Loucy (cell line): Measurements from ENCODE around the gene HOXA13.
A peak's percentile ranks its signal among the peaks of the same experiment; 100 is the strongest.

Source experiments
- H2AFZ ChIP-seq: fragments of 200-600 bp; sonication (generic); 2 replicates; pipeline ENCODE4 v1.6.0; 2016; ENCODE audit warnings: antibody characterized with exemption, mild to moderate bottlenecking, low read length, moderate library complexity
- H3F3A ChIP-seq: fragments of 200-600 bp; 2 replicates; pipeline ENCODE4 v1.6.0; 2016; ENCODE audit warnings: antibody characterized with exemption, low read depth, mild to moderate bottlenecking
- H3K27me3 ChIP-seq: fragments of 200-600 bp; sonication (generic); 2 replicates; pipeline ENCODE4 v1.6.1; 2014; ENCODE audit warnings: low read length, mild to moderate bottlenecking; ENCODE audit not compliant: insufficient read depth, poor library complexity, severe bottlenecking
- H3K36me3 ChIP-seq: fragments of 200-600 bp; sonication (generic); 2 replicates; pipeline ENCODE4 v1.6.1; 2016; ENCODE audit warnings: low read length; ENCODE audit not compliant: insufficient read depth
- H3K4me1 ChIP-seq: fragments of 200-600 bp; sonication (generic); 2 replicates; pipeline ENCODE4 v1.5.1; 2014; ENCODE audit warnings: low read length, mild to moderate bottlenecking; ENCODE audit not compliant: insufficient read depth, poor library complexity, severe bottlenecking
- H3K4me2 ChIP-seq: fragments of 200-600 bp; sonication (generic); 2 replicates; pipeline ENCODE4 v1.6.0; 2014; ENCODE audit warnings: antibody characterized with exemption, low read length, low read depth, mild to moderate bottlenecking; ENCODE audit not compliant: poor library complexity, severe bottlenecking
- H3K4me3 ChIP-seq: fragments of 200-600 bp; sonication (generic); 2 replicates; pipeline ENCODE4 v1.5.1; 2014; ENCODE audit warnings: low read length, mild to moderate bottlenecking, mixed read lengths; ENCODE audit not compliant: poor library complexity, severe bottlenecking
- H3K79me2 ChIP-seq: fragments of 200-600 bp; sonication (generic); 2 replicates; pipeline ENCODE4 v1.6.1; 2014; ENCODE audit warnings: low read length; ENCODE audit not compliant: insufficient read depth
- H3K9ac ChIP-seq: fragments of 200-600 bp; sonication (generic); 2 replicates; pipeline ENCODE4 v1.6.0; 2014; ENCODE audit warnings: mild to moderate bottlenecking, low read depth, low read length, moderate library complexity; ENCODE audit not compliant: poor library complexity, severe bottlenecking
- H3K9me2 ChIP-seq: fragments of 200-600 bp; sonication (generic); replicated peaks from 2 replicates; pipeline ENCODE4 v1.6.1; 2016; ENCODE audit warnings: low read depth, low read length, mixed read lengths
- H3K9me3 ChIP-seq: fragments of 200-600 bp; sonication (generic); 2 replicates; pipeline ENCODE4 v1.6.1; 2014; ENCODE audit warnings: mild to moderate bottlenecking, antibody characterized with exemption, low read length, low read depth; ENCODE audit not compliant: insufficient read depth
- H4K20me1 ChIP-seq: fragments of 200-600 bp; sonication (generic); 2 replicates; pipeline ENCODE4 v1.6.0; 2014; ENCODE audit warnings: antibody characterized with exemption, low read length, mild to moderate bottlenecking; ENCODE audit not compliant: insufficient read depth, poor library complexity, severe bottlenecking
- CTCF ChIP-seq: fragments of 200-600 bp; sonication (generic); conservative IDR thresholded peaks from 2 replicates; pipeline ENCODE4 v1.5.1; 2014; ENCODE audit warnings: mild to moderate bottlenecking, antibody characterized with exemption, low read length
- EZH2phosphoT487 ChIP-seq: fragments of 200-600 bp; IDR thresholded peaks from 2 replicates; pipeline ENCODE4 v1.6.1; 2018; ENCODE audit warnings: antibody characterized with exemption, mild to moderate bottlenecking, moderate library complexity, borderline replicate concordance

Gene HOXA13

DNA sequence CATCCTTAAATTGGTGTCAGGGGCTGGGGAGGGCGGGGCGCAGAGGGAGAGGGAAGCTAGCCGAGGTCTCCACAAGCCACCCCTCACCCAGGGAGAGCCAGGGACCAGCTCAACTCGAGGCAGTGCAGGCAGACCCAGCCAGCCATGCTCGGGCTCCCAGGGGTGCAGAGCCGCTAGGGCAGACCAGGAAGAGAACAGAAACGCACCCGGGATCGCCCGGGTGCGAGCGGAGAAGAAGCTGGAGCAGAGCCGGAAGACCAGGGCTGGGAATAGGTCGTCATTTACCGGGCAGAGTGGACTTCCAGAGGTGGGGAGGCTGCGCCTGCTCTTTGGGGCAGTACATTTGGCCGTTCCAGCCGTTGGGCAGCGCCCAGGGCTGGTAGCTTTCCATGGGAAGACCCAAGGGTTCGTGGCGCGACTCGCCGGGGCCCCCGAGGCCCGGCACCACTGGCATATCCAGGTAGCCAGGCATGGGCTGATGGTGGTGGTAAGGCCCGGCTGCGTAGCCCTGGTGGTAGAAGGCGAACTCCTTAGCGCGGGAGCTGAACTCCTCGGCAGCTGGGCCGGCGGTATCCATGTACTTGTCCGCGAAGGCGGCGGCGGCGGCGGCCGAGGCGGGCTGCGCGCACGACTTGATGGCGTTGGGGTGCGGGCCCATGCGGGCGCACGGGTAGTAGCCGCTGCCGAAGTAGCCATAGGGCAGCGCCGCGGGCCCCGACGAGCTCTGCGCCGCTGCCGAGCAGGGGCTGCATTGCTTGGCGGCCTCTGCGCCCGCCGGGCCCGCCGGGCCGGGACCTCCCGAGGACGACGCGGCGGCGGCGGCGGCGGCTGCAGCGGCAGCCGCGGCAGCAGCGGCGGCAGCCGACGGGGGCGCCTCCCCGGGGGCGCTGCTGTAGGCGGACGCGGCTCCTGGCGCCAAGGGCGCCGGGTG is 755 bp downstream of the HOXA13 start:
- Histone ChIP-seq H3K9me2 (no peaks in the 10 kb centered on the region), H3K4me3 (peak overlapping the region; percentile 91), H3K36me3 (peaks cover 4% of the 10 kb centered on the region; the same call in 1 of the 2 replicates), H3K4me1 (peaks cover 39% of the 10 kb centered on the region), H3K27me3 (no peaks in the 10 kb centered on the region), H2AFZ (no peak overlapping the region), H3K9me3 (no peaks in the 10 kb centered on the region), H3K4me2 (peak overlapping the region; percentile 98), H4K20me1 (peaks cover 48% of the 10 kb centered on the region), H3K9ac (peak overlapping the region; percentile 99), H3K79me2 (peaks cover 85% of the 10 kb centered on the region), H3F3A (0 out of 2 replicates have a peak, but pooled peaks cover 4% of the 10 kb centered on the region)
- no peak for TF ChIP-seq EZH2phosphoT487
- TF ChIP-seq CTCF: no peak

DNA sequence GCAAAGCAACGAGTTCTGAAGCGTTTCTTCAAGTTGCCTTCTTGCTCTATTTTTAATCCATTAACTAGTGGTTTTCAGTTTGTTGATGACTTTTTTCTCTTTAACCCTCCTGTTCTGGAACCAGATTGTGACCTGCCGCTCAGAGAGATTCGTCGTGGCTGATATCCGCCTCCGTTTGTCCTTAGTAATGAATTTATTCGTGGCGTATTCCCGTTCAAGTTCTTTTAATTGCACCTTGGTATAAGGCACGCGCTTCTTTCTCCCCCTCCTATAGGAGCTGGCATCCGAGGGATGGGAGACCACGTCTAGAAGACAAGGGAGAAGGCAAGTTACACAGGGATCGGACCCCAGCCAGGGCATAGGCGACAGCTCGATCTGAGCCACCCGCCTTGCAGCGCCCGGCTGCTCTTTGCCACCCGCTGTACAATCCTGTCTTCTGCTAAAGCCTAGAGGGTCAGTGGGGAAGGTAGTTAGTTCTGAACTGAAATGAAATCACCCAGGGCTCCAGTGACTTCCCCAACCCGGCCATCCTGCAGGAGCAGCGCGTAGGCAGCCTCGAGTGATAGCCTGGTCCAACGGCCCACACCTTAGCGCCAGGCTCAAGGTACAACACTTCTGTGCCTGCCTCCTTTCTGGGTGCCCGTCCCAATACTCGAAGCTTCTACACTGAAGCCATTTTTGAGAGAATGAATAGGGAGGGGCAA is 1.6 kb downstream of the HOXA13 start:
- Histone ChIP-seq H3K4me1 (peaks cover 43% of the 10 kb centered on the region), H3K79me2 (peaks cover 94% of the 10 kb centered on the region), H3K4me3 (peak overlapping the region; percentile 91), H2AFZ (no peak overlapping the region), H3K9ac (peak overlapping the region; percentile 99), H3F3A (0 out of 2 replicates have a peak, but pooled peaks cover 4% of the 10 kb centered on the region), H3K4me2 (peak overlapping the region; percentile 98), H4K20me1 (peaks cover 53% of the 10 kb centered on the region), H3K9me2 (no peaks in the 10 kb centered on the region), H3K36me3 (peaks cover 9% of the 10 kb centered on the region), H3K9me3 (no peaks in the 10 kb centered on the region), H3K27me3 (peaks cover 6% of the 10 kb centered on the region)
- TF ChIP-seq CTCF (no peak), EZH2phosphoT487 (no peak)

DNA sequence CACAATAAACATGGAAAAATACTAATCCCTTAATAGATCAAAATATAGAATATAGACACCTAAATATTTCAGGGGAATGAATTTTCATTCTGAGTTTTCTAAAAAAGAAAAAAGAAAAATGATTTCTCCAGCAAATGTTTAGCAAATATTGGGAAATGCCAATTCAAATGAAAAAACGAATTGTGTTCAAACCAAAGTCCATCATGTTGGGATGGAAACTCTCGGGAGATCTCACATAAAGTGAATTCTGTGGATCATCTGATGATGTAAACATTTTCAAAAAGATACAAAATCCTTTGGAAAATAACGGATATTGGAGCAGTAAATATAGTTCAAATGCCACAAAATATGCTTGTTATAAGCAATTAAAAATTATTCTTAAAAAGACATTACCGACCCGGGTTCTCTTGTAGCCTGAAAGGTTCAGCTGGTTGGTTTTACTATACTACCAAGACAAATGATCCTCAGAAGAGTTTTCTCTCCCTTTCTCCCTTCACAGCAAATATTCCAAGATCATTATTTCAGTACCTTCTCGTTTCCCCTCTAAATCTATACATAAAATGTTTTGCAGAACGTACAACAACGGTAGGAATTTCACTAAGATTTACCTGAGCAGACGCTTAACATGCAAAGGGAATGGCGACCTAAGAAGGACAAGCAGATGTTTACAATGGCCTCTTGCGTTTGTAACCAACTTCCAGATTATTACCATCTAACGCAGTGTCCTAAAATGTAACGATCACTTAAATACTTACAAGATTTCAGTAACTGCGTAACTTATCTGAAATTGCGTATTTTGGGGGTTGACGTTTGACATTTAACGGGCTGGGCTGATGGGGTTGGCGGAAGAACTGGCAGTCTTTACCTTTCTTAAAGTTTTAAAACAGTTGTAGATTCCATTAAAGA is 2.5 kb downstream of the HOXA13 start:
- TF ChIP-seq CTCF (no peak), EZH2phosphoT487 (no peak)
- H3K36me3 ChIP-seq: peaks cover 9% of the 10 kb centered on the region
- peak overlapping the region; percentile 91 for H3K4me3 ChIP-seq
- H2AFZ ChIP-seq: no peak overlapping the region
- H3K27me3 ChIP-seq: peaks cover 9% of the 10 kb centered on the region
- no peaks in the 10 kb centered on the region for H3K9me2 ChIP-seq
- H4K20me1 ChIP-seq: peaks cover 53% of the 10 kb centered on the region
- no peaks in the 10 kb centered on the region for H3K9me3 ChIP-seq
- peaks cover 95% of the 10 kb centered on the region for H3K79me2 ChIP-seq
- 0 out of 2 replicates have a peak, but pooled peaks cover 4% of the 10 kb centered on the region for H3F3A ChIP-seq
- H3K4me2 ChIP-seq: peak overlapping the region; percentile 98
- H3K9ac ChIP-seq: peak overlapping the region; percentile 99
- H3K4me1 ChIP-seq: peaks cover 42% of the 10 kb centered on the region
